Stimulated activated CD4-positive, alpha-beta T cell treated with anti-CD3 and anti-CD28 coated beads, Interleukin-4, amount 100 ng/mL, for 48 hours (primary cell): ENCODE data around the gene ACTL7B.
"Not testable (repeated sequence)": the region's sequence is repeated elsewhere in the genome, so short reads cannot be mapped to it uniquely, and the experiment has no call there.

ENCODE experiments used
- DNase-seq, 2 donors: peaks; one replicate each; pipeline ENCODE4 v3.0.0-alpha.2; 2020; ENCODE audit warnings: low read depth in 2 of 2

ACTL7B gene

GRCh38 chr9:108869092-108869725, 13.4 kb upstream of the ACTL7B start:
- DNase-seq: no peak

DNA sequence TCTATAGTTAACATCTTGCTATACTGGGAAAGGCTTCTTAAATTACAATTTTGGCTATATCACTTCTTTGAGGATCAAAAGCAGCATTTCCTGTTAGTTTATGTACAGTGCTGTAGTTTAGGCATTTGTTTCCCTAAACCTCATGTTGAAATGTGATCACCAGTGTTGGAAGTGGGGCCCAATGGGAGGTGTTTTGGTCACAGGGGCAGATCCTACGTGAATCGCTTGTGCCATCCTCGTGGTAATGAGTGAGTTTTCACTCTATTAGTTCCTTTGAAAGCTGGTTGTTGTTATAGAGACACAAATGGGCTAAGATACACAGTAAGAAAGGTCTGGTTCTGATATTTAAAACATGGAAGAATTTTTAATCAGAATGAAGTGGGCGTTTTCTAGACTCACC, 12.0 kb upstream of the ACTL7B start:
- DNase-seq: no peak

- DNase-seq: no peak
These were observed 11.3 kb upstream of the ACTL7B start for GRCh38 chr9:108867116-108867515.

DNA sequence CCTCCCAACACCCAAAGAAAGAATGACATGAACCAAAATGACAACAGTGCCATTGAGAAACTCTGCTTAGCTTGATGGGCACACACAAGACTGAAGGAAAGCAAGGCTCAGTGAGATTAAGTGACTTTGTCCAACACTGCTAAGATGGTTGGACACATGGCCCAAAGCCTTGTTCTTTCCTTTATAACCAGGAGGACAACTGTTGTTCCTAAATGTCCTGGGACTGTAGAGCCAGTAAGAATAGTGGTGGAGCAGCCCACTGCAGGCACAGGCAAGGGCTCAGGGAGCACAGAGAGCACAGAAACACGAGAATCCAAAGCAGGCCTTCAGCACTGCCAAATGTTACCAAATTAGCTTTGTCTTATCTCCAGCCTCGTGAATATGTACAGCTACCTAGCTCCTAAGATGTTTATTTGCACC, 10.2 kb upstream of the ACTL7B start:
- no peak for DNase-seq

DNA sequence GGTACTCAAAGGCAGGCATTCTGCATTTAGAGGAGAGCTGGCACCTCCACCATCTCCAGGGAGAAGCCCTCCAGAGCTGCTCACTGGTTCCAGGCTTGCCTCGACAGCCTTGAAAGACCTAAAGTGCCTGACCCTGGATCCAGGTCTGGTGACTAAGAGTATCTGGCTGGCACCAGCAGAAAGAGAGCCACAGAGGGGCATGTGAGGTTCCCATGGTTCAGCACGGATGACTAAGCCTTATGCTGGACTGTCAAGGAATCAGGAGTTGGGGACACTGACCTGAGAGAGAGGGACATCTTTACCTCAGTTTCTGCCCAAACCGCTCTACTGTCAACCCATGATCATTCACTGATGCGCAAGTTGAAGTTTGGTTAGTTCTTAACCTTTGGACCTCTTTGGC, 9.3 kb upstream of the ACTL7B start:
- DNase-seq: no peak

DNA sequence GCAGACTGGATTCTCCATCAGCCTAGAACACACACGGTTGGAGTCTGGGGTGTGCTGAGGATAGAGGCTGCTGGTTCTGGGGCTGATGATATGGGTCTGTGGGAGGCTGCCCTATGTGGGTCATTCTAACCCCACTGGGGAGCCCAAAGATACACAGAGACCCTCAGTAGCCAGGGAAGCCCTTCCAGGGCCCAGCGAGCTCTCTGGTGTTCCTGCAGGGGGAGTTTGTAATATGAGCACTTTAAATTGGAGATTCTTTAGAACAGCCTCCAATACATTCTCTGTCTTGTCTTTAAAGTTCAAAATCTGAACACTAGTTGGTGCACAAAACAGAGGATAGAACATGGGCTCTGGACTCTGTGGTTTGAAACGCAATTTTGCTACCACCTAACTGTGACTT, 8.7 kb upstream of the ACTL7B start:
- no peak for DNase-seq

DNA sequence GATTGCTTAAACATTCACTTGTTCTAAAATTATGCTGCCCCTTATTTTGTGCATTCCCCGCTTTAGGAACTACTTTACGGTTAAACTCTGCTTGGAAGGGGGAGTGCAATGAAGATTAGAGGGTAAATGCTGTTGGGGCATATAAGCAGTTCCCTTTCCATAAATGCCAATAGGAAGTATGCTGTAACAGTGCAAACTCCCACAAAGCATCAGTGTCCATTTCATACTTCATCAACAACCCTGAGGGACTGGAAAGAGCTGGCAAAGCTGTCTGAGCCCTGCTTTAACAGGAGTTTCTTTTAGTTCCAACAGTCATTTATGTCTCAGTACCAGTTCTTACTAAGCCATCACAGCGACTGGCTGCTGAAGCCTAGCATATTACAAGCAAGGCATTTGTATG, 8.1 kb upstream of the ACTL7B start:
- no peak for DNase-seq

DNA sequence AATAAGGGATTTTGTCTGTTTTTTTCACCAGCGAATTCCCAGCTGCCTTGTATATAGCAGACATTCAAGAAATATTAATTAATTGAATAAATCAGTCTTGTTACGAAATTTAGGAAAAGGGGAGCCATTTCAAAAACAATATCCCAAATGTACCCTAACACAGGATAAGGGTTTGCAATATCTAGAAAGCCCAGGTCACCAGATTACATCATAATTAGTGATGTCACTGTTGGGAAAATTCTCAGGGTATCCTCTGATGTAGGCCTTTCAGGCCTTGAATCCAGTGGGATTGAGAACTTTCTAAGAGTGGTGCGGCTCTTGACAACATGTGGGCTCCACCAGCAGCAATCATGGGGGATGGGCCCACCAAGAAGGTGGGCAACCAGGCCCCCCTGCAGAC, 6.2 kb upstream of the ACTL7B start, which contains the start of gene ACTL7A:
ACTL7A (plus strand) TSS at position 270 of the 400 bp plus-strand sequence; CDS start at position 327, 57 bp downstream.
- no peak for DNase-seq

DNA sequence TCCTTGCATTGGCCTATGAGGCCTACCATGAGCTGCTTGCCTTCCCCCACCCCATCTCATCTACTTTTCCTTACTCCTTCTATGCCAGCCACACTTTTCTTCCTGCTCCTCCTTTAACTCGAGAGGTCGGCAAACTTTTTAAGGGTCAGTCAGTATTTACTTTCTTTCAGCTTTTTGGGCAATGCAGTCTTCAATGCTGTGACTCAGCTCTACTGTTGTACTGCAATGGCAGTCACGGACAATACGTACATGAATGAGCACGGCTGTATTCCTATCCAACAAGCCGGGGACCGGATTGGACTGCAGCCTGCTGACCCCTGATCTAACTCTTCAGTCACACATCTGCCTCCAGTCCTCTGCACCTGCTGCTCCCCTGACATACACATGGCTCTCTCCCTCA, 5.7 kb upstream of the ACTL7B start:
- no peak for DNase-seq

DNA sequence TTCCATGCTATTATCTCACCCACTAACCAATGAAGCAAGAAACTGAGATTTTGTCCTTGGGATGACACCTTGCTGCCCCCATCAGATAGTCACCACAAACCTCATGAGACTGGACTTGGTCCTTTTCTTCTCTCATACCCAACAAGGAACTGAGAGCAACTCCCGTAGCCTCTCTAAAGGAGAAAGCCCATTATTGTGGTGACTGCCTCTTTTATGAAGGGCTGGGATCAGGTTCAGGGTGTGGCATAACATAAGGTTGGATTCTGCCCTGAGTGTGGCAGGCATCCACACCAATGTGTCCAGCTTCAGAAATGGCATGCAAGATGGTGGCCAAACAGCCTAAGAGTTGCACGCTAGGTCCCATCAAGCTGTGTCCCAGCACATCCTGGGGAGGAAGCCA, 5.0 kb upstream of the ACTL7B start:
- no peak for DNase-seq

DNA sequence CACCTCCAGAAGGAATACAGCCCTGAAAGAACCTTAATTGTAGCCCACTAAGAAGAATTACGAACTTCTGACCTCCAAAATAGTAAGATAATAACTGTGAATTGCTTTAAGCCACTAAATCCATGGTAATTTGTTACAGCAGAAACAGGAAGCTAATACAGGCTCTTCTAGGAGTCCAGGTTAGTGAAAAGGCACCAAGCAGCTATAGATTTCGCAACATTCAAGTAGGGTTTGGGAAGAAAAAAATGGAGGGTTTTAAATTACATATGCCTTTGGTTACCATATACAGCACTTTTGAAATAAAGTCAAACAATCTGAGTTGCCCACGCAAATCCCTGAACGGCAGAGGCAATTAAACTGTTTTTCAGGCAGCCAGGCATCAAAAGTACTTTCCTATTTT, 4.6 kb upstream of the ACTL7B start:
- no peak for DNase-seq

DNA sequence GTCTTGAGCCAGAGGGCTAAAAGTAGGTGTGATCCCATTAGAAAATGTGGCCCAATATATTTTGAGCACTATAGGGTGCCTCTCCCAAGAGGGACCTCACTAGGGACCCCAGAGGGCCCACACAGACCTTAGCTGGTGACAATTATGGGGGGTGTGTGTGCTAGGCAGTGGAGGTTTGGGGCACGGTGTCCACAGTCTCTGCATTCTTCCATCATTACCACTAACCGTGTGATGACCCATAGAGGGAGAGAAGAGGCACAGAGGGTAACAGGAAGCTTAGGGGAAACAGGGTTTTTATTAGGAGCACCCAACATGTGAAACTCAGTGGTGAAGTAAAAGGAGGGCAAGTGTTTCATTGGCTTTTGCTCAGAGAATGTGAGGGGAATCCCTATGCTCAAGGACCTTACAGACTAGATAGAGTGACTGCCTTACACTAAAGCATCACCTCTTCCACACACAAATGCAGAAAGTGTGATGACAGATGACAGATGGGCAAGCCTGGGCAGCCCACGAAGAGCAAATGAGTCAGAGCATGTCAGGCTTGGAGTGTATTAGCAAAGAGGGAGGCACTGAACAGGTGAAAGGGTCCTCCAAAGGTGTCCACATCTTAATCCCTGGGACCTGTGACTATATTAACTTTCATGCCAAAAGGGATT, 3.8 kb upstream of the ACTL7B start:
- no peak for DNase-seq

DNA sequence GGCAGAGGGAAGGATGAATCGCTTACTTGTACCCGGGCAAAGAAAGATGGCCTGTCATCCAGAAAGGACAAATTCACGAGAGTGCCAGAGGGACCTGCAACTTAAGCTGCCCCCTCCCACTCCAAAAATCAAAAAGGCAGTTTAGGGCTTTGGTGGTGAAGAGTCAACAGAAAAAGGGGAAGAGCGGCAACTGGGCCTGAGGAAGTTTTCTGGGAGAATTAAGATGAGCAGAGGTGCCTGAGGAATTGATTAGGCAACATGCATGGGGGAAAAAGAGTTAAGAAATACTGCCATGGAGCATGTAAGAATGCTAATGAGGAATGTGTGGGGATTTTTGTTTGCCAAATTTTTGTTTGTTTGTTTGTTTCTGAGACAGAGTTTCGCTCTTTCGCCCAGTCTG, 1.8 kb upstream of the ACTL7B start:
- no peak for DNase-seq

DNA sequence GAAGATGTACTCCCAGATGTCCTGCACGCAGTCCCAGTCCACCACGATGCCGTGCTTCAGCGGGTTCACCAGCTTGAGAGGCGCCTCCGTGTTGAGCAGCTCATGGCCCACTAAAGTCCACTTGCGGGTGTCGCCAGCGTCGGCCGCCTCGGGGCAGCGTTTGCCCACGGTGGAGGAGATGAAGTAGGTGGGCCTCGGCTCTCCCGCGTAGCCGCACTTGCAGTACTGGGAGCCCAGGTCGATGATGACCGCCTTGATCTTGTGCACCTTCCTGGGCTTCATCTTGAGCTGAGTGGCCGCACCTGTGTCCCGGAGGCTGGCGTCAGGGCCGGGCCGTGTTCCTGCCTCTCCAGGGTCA, 278 bp downstream of the ACTL7B start:
- no peak for DNase-seq

DNA sequence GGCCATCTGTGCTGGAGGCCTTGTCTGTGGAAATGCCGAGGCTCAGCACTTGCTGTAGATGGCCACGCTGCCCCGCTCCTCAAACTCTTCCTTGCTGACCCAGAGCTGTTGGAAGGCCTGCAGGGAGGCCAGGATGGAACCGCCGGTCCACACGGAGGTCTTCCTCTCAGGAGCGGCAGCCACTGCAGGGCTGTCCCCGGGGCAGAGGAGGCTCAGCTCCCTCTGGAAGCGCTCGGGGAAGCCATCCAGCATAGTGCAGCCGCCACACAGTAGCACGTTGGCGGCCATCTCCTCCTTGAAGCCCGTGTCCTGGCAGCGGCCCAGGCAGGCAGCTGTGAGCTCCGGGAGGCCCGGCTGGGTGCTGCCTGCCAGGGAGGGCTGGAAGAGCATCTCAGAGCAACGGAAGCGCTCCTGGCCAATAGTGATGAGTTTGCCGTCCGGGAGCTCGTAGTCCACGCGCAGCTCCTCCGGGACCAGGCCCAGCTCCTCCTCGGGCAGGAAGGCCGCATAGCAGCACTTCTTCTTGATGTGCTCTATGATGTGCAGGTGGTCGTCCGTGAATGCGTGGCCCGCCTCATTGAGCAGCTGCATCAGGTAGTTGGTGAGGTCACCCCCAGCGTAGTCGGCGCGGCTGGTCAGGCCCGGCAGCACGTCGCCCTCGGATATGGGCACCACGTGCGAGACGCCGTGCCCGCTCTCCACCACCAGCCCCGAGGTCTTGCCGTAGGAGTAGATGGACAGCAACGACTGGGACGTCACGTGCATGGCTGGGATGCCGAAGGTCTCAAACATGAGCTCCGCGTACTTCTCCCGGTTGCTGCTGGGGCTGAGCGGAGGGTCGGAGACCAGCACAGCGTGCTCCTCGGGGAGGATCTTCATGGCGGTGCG, 901 bp downstream of the ACTL7B start:
- no peak for DNase-seq

GRCh38 chr9:108854094-108854493, 1.7 kb downstream of the ACTL7B start:
- DNase-seq: no peak

- no peak for DNase-seq
These were observed 3.7 kb downstream of the ACTL7B start for GRCh38 chr9:108852079-108852478.

- no peak for DNase-seq
These were observed 4.6 kb downstream of the ACTL7B start for GRCh38 chr9:108851138-108851537.

DNA sequence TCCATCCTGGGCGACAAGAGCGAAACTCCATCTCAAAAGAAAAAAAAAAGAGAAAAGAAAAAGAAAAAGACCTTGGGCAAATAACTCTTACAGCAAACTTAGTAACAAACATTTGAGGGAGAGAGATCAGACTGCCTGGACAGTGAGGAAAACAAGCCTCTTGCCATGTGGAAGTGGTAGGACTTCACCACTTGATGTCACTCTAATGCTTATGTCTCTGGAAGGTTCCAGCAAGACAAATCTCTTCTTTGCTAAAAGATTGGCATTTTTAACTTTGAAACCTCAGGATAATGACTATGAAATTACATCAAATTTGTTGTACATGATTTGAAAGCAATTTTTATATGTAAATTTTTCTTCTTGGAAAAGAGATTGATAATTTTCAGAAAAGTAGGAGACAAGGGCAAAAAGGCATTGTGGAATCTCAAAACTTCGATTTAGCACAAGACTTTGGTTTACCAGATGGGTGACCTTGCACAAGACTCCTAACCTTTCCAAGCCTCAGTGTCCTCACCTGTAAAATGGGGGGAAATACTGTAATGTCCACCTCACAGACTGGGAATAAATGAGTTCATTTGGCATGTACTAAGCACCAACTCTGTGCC, 5.4 kb downstream of the ACTL7B start:
- DNase-seq: no peak

GRCh38 chr9:108848296-108848695, 7.5 kb downstream of the ACTL7B start:
- DNase-seq: not testable (repeated sequence)

GRCh38 chr9:108845947-108846346, 9.8 kb downstream of the ACTL7B start:
- DNase-seq: no peak

DNA sequence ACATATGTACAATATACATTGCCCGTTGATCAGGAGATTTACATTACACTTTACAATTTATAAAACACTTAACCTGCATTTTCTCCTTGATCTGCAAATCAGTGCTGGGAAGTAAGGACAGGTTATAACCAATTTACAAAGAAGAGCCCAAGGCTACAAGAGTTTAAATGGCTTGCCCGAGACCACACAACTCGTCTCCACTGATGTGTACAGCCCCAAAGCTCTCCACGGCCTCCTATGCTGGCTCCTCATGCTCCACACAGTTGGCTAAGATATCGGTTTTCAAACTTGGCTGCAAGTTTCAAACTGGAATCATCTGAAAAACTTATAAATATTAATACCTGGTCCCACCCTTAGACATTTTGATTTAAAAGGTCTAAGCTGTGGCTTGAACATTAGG, 10.3 kb downstream of the ACTL7B start:
- no peak for DNase-seq
